Sigmoid colon (tissue), 3 donors: ENCODE results near the gene NUP98.

Source experiments
- POLR2A ChIP-seq, 2 donors: fragments of 450-650 bp; IDR thresholded peaks; one replicate each; pipeline ENCODE4 v1.6.1; 2016; ENCODE audit warnings: antibody characterized with exemption in 2 of 2, mild to moderate bottlenecking in 2 of 2, moderate library complexity in 2 of 2
- TF ChIP-seq, protein P1 (sequence below), 4 experiments: fragments of 450-650 bp in 3 of 4; fragments of 200-600 bp in 1 of 4; IDR thresholded peaks; one replicate each; pipeline ENCODE4 v1.5.1; 2016 to 2019; ENCODE audit warnings: antibody characterized with exemption in 4 of 4, mild to moderate bottlenecking in 3 of 4, moderate library complexity in 2 of 4

GRCh38 chr11:3838504-3838903 lies 41.1 kb upstream of the NUP98 start:
- TF ChIP-seq, protein P1, sequence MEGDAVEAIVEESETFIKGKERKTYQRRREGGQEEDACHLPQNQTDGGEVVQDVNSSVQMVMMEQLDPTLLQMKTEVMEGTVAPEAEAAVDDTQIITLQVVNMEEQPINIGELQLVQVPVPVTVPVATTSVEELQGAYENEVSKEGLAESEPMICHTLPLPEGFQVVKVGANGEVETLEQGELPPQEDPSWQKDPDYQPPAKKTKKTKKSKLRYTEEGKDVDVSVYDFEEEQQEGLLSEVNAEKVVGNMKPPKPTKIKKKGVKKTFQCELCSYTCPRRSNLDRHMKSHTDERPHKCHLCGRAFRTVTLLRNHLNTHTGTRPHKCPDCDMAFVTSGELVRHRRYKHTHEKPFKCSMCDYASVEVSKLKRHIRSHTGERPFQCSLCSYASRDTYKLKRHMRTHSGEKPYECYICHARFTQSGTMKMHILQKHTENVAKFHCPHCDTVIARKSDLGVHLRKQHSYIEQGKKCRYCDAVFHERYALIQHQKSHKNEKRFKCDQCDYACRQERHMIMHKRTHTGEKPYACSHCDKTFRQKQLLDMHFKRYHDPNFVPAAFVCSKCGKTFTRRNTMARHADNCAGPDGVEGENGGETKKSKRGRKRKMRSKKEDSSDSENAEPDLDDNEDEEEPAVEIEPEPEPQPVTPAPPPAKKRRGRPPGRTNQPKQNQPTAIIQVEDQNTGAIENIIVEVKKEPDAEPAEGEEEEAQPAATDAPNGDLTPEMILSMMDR (IDR thresholded peaks at IDR 0.05), result no peak
- no peak for TF ChIP-seq POLR2A (IDR thresholded peaks at IDR 0.05)
